PC-3 (cell line): ENCODE data around the gene DGKH.

Source experiments
- CTCF ChIP-seq: fragments of 300-600 bp; sonication (generic); conservative IDR thresholded peaks from 2 replicates; pipeline ENCODE4 v1.5.1; 2017; ENCODE audit warnings: antibody characterized with exemption, low read depth, mild to moderate bottlenecking, low read length
- EZH2 ChIP-seq: fragments of 300-600 bp; sonication (generic); IDR thresholded peaks from one replicate; pipeline ENCODE4 v1.6.1; 2017; ENCODE audit warnings: antibody characterized with exemption, mild to moderate bottlenecking, low read length; ENCODE audit not compliant: unreplicated experiment
- EZH2phosphoT487 ChIP-seq: fragments of 300-600 bp; sonication (generic); IDR thresholded peaks from 2 replicates; pipeline ENCODE4 v1.6.1; 2018; ENCODE audit warnings: mild to moderate bottlenecking, antibody characterized with exemption, low read length, borderline replicate concordance

- TF ChIP-seq CTCF (no peak), EZH2 (no peak), EZH2phosphoT487 (no peak)
Measured at GRCh38 chr13:42086582-42086981, 38.1 kb downstream of the DGKH start.
